B cell (primary cell): Measurements from ENCODE around the gene SOX9. TPM values are rescaled to one million over a fixed set of nuclear protein-coding genes. Genes with fewer than 3 reads are reported as not detected.

Experiments
- ATAC-seq: fragments of 200-7000 bp; cut with Tn5 transposase; one replicate; pipeline ENCODE4 v1.10.0; 2021; ENCODE audit warnings: low read depth, mild to moderate bottlenecking, moderate number of reproducible peaks, moderate library complexity
- CTCF ChIA-PET: fragments of 350-600 bp; sonication (Branson Sonifier 250); formaldehyde crosslinking; loops from one replicate; lab custom pipeline; 2021; ENCODE audit warnings: antibody characterized with exemption, inconsistent platforms; lab: Charles Lee
- POLR2A ChIA-PET: fragments of 350-600 bp; sonication (Branson Sonifier 250); formaldehyde crosslinking; loops from one replicate; lab custom pipeline; 2021; ENCODE audit warnings: antibody characterized with exemption; lab: Charles Lee
- DNase-seq: peaks from one replicate; pipeline ENCODE4 v3.0.0; 2013
- H2AFZ ChIP-seq: 2 replicates; pipeline ENCODE4 v1.6.1; 2012; ENCODE audit warnings: mild to moderate bottlenecking, low read depth, low read length; ENCODE audit not compliant: insufficient read depth, poor library complexity, severe bottlenecking
- H3K27ac ChIP-seq, 2 donors: 1 replicate in 1 of 2; 2 replicates in 1 of 2; pipeline ENCODE4 v1.5.1; 2012 to 2013; ENCODE audit warnings: low read length in 2 of 2, mild to moderate bottlenecking in 2 of 2, moderate library complexity in 1 of 2
- H3K27me3 ChIP-seq, 4 experiments: fragments of 200-600 bp in 1 of 4; sonication (generic) in 1 of 4; replicated peaks in 1 of 4; 1 replicate in 2 of 4; 2 replicates in 2 of 4; pipeline versions ENCODE4 v1.6.1 to v1.7.0; 2013 to 2016; ENCODE audit warnings: low read length in 3 of 4, mild to moderate bottlenecking in 2 of 4, mixed read lengths in 1 of 4, moderate library complexity in 1 of 4; ENCODE audit not compliant: insufficient read depth in 4 of 4, control insufficient read depth in 3 of 4; ENCODE audit errors: control extremely low read depth in 1 of 4
- H3K36me3 ChIP-seq, 2 experiments: replicated peaks in 1 of 2; 1 replicate in 1 of 2; 2 replicates in 1 of 2; pipeline versions ENCODE4 v1.6.1 to v1.7.1; 2013; ENCODE audit warnings: low read length in 1 of 2; ENCODE audit not compliant: insufficient read depth in 2 of 2, control insufficient read depth in 1 of 2; ENCODE audit errors: control extremely low read depth in 1 of 2, extremely low read depth in 1 of 2
- H3K4me1 ChIP-seq, 2 donors: fragments of 200-600 bp in 1 of 2; sonication (generic) in 1 of 2; 1 replicate in 1 of 2; 2 replicates in 1 of 2; pipeline versions ENCODE4 v1.5.1 to v1.6.1; 2013 to 2017; ENCODE audit warnings: low read length in 2 of 2; ENCODE audit not compliant: control insufficient read depth in 2 of 2, insufficient read depth in 2 of 2
- H3K4me2 ChIP-seq: replicated peaks from 2 replicates; pipeline ENCODE3; 2012; ENCODE audit warnings: mild to moderate bottlenecking, low read depth, low read length; ENCODE audit not compliant: poor library complexity, severe bottlenecking
- H3K4me3 ChIP-seq, 5 experiments: fragments of 200-600 bp in 1 of 5; sonication (generic) in 1 of 5; 1 replicate in 3 of 5; 2 replicates in 2 of 5; pipeline versions ENCODE4 v1.5.1 to v1.7.0; 2011 to 2016; ENCODE audit warnings: low read length in 4 of 5, mild to moderate bottlenecking in 4 of 5, low read depth in 2 of 5, control low read depth in 1 of 5, moderate library complexity in 1 of 5; ENCODE audit not compliant: insufficient read depth in 1 of 5; ENCODE audit errors: control extremely low read depth in 1 of 5, extremely low read depth in 1 of 5
- H3K79me2 ChIP-seq: fragments of 200-600 bp; sonication (generic); one replicate; pipeline ENCODE4 v1.6.0; 2016; ENCODE audit warnings: low read length; ENCODE audit not compliant: control insufficient read depth, insufficient read depth
- H3K9ac ChIP-seq: fragments of 200-600 bp; sonication (generic); 2 replicates; pipeline ENCODE4 v1.6.1; 2017; ENCODE audit warnings: mild to moderate bottlenecking, low read length, moderate library complexity
- H3K9me3 ChIP-seq, 3 donors: one replicate each; pipeline versions ENCODE4 v1.6.1 to v1.7.1; 2013; ENCODE audit warnings: low read length in 2 of 3; ENCODE audit not compliant: control insufficient read depth in 2 of 3, insufficient read depth in 1 of 3; ENCODE audit errors: control extremely low read depth in 1 of 3
- H4K20me1 ChIP-seq: 2 replicates; pipeline ENCODE4 v1.6.0; 2012; ENCODE audit warnings: mild to moderate bottlenecking, low read length; ENCODE audit not compliant: insufficient read depth, control insufficient read depth, poor library complexity, severe bottlenecking
- H3K27ac Mint-ChIP-seq: one replicate; pipeline ENCODE4 v1.8.0; 2021; ENCODE audit warnings: mixed read lengths
- H3K27me3 Mint-ChIP-seq: one replicate; pipeline ENCODE4 v1.8.0; 2021; ENCODE audit warnings: mixed read lengths
- H3K4me1 Mint-ChIP-seq: one replicate; pipeline ENCODE4 v1.8.0; 2021; ENCODE audit warnings: mixed read lengths
- H3K4me3 Mint-ChIP-seq: one replicate; pipeline ENCODE4 v1.8.0; 2021; ENCODE audit warnings: mixed read lengths
- H3K9me3 Mint-ChIP-seq: one replicate; pipeline ENCODE4 v1.8.0; 2022; ENCODE audit warnings: mixed read lengths; ENCODE audit not compliant: insufficient read depth
- EZH2 ChIP-seq: IDR thresholded peaks from 2 replicates; pipeline ENCODE4 v1.6.1; 2012; ENCODE audit warnings: borderline replicate concordance, low read depth, mild to moderate bottlenecking, moderate library complexity, low read length; ENCODE audit not compliant: insufficient read depth, poor library complexity, severe bottlenecking
- WGBS: methylation state at CpG from one replicate; pipeline ENCODE4 v1.1.5; 2013; ENCODE audit warnings: missing lambda C conversion rate; ENCODE audit not compliant: insufficient coverage; 5-methylcytosine and 5-hydroxymethylcytosine counted together
- intact Hi-C: fragments of 100-400 bp; cut with micrococcal nuclease; formaldehyde crosslinking; loops from one replicate; pipeline ENCODE4 v1.10.0; 2022
- polyA plus RNA-seq: library from polyadenylated mRNA; depleted of rRNA; stranded (reverse); fragments of >200 nt; gene quantifications from 2 replicates; pipeline ENCODE4 v1.2.3, GENCODE V29; 2012
- total RNA-seq, 2 donors: library from RNA; stranded (reverse); fragments of 120-200 nt in 1 of 2; gene quantifications; 1 replicate in 1 of 2; 2 replicates in 1 of 2; pipeline versions ENCODE4 v1.2.3 to v1.2.4, GENCODE V29; 2013 to 2022
- TF ChIP-seq, protein P1 (sequence below): fragments of 200-600 bp; IDR thresholded peaks from one replicate; pipeline ENCODE4 v1.8.0; 2022; ENCODE audit warnings: antibody characterized with exemption, mild to moderate bottlenecking

SOX9 gene
- total and polyA plus RNA-seq, 2 donors (not counting 1 experiment from before 2014, with no cell fraction given), result 0.03 TPM; not detected in 1

DNA sequence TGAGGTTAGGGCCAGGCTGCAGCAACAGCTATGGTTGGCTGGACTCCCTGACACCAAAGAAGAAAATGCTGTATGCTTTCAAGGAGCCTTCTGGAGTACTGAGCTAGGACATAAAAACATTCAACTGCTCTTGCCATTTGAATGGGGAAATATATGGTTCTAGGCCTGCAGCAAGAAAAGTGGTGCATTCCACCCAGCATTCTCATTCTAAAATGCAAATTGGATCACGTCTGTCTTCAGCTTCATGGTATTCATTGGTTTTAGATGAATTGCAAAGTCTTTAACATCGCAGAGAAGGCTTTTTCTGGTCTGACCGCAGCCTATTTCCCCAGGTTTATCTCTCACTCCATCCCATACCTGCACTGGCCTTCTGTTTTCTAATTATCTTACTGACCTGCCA is 27.1 kb upstream of the SOX9 start:
- Histone ChIP-seq H3K4me3 (no peak overlapping the region), H3K79me2 (no peaks in the 10 kb centered on the region), H4K20me1 (no peaks in the 10 kb centered on the region), H3K9ac (no peak overlapping the region), H3K4me2 (no peak overlapping the region), H3K27ac (no peak overlapping the region), H2AFZ (no peak overlapping the region), H3K4me1 (no peaks in the 10 kb centered on the region), H3K9me3 (peaks cover 0 to 11% (median 0%) of the 10 kb centered on the region in 3 donors), H3K27me3 (no peaks in the 10 kb centered on the region), H3K36me3 (no peaks in the 10 kb centered on the region)
- no peak for TF ChIP-seq EZH2
- TF ChIP-seq, protein P1, sequence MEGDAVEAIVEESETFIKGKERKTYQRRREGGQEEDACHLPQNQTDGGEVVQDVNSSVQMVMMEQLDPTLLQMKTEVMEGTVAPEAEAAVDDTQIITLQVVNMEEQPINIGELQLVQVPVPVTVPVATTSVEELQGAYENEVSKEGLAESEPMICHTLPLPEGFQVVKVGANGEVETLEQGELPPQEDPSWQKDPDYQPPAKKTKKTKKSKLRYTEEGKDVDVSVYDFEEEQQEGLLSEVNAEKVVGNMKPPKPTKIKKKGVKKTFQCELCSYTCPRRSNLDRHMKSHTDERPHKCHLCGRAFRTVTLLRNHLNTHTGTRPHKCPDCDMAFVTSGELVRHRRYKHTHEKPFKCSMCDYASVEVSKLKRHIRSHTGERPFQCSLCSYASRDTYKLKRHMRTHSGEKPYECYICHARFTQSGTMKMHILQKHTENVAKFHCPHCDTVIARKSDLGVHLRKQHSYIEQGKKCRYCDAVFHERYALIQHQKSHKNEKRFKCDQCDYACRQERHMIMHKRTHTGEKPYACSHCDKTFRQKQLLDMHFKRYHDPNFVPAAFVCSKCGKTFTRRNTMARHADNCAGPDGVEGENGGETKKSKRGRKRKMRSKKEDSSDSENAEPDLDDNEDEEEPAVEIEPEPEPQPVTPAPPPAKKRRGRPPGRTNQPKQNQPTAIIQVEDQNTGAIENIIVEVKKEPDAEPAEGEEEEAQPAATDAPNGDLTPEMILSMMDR, result no peak
- intact Hi-C loops, result no loop called here
- WGBS, result 89% methylated on average over 3 of the region's 3 CpGs
- DNase-seq, result no peak
- no peak for ATAC-seq
- Mint-ChIP-seq H3K9me3 (no peaks in the 10 kb centered on the region), H3K27ac (no peak overlapping the region), H3K27me3 (no peaks in the 10 kb centered on the region), H3K4me3 (no peak overlapping the region), H3K4me1 (no peaks in the 10 kb centered on the region)
- POLR2A ChIA-PET, result no interaction called here
- CTCF ChIA-PET, result no interaction called here

DNA sequence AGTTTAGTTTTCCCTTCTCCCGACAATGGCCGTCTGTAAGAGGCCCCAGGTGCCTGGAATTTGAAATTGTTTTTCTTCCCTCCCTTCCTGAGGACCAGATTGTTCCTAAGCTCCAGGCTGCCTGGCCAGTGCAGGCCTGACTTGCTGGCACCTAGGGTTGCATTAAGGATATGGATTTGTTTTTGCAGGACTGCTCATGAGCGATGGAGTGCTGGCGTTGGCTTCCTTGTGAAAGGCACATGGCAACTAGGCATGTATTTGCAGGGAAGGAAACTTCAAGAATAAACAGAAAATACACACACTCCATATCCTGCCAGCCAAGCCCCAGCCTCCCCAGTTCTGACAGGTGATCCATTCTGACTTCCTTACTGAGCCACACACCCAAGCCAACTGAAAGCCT is 25.5 kb upstream of the SOX9 start:
- ATAC-seq (no peak), DNase-seq (no peak)
- Mint-ChIP-seq H3K27ac (no peak overlapping the region), H3K4me1 (no peaks in the 10 kb centered on the region), H3K4me3 (no peak overlapping the region), H3K27me3 (no peaks in the 10 kb centered on the region), H3K9me3 (no peaks in the 10 kb centered on the region)
- H3K4me1 ChIP-seq, result no peaks in the 10 kb centered on the region
- WGBS, result no CpG with 5 or more reads among the region's 4 CpGs
- H3K9me3 ChIP-seq, result peaks cover 0 to 8% (median 0%) of the 10 kb centered on the region in 3 donors
- H3K9ac ChIP-seq, result no peak overlapping the region
- ChIA-PET POLR2A (no interaction called here), CTCF (no interaction called here)
- intact Hi-C loops, result no loop called here
- no peaks in the 10 kb centered on the region for H3K79me2 ChIP-seq
- H3K36me3 ChIP-seq, result no peaks in the 10 kb centered on the region
- TF ChIP-seq, protein P1, result no peak
- no peak for TF ChIP-seq EZH2
- H4K20me1 ChIP-seq, result no peaks in the 10 kb centered on the region
- no peak overlapping the region for H3K27ac ChIP-seq
- no peaks in the 10 kb centered on the region for H3K27me3 ChIP-seq
- H3K4me3 ChIP-seq, result no peak overlapping the region
- no peak overlapping the region for H2AFZ ChIP-seq
- no peak overlapping the region for H3K4me2 ChIP-seq
